ENCODE results near the gene HAGH.
A peak's percentile ranks its signal among the peaks of the same experiment; 100 is the strongest.

Gene HAGH

GRCh38 chr16:1832838-1833454, 6.3 kb upstream of the HAGH start:
- FAIRE-seq: no peak
- no peak for DNase-seq (ENCODE audit: extremely low spot score, insufficient read length, low read depth)

DNA sequence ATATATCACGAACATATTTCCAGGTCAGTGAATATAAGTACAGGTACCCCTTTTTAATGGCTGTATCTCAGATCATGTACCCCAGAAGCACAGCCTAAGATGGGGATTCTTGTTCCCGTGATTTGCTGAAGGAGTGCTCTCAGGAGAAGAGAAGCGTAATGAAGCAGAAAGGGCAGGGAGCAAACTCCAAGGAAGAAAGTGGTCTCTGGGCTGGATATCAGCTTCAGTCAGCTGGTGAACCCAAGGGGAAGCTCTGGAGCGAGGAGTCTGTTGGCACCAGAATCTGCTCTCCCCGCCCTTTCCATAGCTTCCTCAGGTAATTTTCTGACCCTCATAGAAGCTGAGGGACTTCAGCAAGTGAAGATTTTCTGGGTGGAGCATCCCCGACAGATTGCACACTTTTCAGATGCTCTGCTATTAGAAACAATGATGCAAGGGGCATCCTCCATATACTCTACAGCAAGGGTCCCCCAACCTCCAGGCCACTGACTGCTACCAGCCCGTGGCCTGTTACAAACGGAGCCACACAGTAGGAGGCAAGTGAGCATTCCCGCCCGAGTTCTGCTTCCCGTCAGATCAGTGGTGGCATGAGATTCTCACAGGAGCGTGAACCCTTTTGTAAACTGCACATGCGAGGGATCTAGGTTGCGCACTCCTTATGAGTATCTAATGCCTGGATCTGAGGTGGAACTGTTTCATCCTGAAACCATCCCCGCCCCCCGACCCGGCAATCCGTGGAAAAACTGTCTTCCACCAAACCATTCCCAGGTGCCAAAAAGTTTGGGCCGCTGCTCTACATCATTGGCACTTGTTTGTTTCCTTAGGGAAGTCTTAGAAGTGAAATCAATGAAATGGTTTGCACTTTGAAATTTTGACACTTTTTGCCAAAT, 4.8 kb upstream of the HAGH start:
- FAIRE-seq (no peak), DNase-seq (ENCODE audit: extremely low spot score, insufficient read length, low read depth) (no peak)

GRCh38 chr16:1830213-1830612, 3.6 kb upstream of the HAGH start:
- FAIRE-seq: no peak
- no peak for DNase-seq (ENCODE audit: extremely low spot score, insufficient read length, low read depth)

DNA sequence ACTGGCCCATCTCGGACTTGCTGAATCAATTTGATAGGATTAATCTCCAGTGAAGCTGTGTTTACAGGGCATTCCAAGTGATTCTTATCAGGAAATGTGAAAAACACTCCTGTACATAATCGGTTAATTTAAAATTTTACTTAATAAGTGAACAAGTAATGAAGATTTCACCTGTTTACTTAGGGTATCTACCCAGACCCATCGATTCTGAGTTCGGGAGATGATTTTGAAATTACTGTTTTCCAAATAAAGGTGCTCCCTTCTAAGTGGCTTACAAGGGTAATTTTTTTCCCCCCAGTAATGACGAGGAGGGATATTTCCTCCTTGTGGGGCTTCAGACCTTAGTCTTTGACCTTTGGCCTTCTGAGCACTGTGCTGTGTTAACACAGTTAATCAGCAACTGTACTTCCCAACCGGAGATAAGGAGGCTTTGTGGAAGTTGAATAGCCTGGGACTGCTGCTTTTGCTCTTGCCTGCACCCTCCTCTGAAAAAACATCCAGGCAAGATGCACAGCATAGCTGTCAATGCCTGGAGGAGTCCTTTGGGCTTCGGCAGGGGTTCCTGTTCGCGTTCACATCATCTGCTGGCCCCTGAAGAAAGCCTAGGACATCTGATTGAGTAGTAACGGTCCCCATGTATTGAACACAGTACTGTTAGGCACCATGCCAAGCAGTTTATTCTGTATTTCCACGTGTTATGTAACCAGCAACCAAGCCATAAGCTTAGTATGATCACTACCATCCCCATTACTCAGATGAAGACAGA, 2.2 kb upstream of the HAGH start:
- DNase-seq (ENCODE audit: extremely low spot score, insufficient read length, low read depth): no peak
- FAIRE-seq: no peak

GRCh38 chr16:1825864-1826690, 548 bp downstream of the HAGH start:
- DNase-seq (ENCODE audit: extremely low spot score, insufficient read length, low read depth) (peak; percentile 66), FAIRE-seq (no peak)

- DNase-seq (ENCODE audit: extremely low spot score, insufficient read length, low read depth): no peak
- no peak for FAIRE-seq
Observed at GRCh38 chr16:1825381-1825863, 1.2 kb downstream of the HAGH start.

DNA sequence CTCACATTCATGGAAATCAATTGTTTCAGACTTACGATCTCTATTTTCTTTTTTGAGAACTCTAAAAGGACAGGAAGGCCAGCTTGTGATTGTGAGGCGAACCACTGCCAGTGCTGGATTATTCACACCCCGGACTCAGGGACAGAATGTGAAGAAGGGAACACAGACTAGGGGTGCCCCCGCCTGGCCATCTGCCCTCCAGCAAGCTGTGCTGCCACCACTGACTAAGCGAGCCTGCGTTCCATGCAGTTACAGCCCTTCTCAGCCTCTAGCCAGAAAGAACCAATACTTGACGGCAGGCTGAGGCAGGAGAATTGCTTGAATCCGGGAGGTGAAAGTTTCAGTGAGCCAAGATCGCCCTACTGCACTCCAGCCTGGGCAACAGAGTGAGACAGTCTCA, 2.8 kb downstream of the HAGH start:
- no peak for DNase-seq (ENCODE audit: extremely low spot score, insufficient read length, low read depth)

GRCh38 chr16:1822801-1823200, 3.8 kb downstream of the HAGH start:
- no peak for DNase-seq (ENCODE audit: extremely low spot score, insufficient read length, low read depth)
- no peak for FAIRE-seq

More for the DNA sequence above, 2.8 kb downstream of the HAGH start:
- FAIRE-seq: no peak

DNA sequence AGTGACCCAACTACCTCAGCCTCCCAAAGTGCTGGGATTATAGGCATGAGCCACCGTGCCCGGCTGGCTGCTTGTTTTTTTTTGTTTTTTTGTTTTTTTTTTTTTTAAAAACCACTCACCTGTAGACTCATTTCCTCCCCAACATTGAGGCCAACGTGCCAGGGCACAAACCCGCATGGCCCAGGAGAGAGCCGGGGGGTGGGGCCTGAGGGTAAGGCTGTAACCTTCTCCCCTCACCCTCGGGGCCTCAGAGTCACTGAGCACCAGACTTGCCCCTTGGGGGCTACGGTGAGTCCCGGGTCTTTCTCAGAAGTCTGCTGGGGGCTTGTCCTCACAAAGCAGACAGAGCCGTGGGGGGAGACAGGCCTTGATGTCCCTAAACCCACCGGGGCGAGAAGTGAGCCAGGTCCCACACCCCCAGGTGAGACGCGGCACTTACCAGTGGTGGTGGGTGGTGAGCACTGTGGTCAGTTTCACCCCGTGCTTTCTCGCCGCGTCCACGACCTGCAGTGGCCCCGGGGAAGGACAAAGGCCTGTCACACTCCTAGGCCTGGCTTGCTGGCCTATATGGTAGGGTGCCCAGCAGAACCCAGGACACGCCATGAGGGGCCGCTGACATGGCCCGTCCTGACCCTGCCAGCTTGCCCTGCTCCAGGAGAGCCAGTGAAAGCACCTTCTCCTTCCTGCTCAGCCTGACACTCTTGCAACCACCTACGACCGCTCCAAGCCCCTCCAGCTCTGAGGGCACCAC, 4.6 kb downstream of the HAGH start:
- no peak for FAIRE-seq

DNA sequence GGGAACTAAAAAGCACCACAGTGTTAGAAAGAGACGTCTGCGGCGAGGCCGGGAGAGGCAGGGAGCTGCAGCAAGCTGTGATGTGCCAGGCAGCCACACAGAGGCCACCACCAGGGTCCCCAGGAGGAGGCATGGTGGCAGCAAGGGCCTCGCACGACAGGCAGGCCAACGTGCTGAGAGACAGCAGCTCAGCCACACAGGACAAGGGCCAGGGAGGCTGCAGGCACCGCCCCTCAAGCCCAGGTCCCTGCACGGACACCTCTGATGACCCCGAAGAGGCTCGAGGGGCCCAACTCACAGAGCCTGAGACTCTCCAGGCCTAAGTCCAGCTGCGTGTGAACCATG, 5.7 kb downstream of the HAGH start:
- FAIRE-seq: no peak

More for the DNA sequence above, 4.6 kb downstream of the HAGH start:
- DNase-seq (ENCODE audit: extremely low spot score, insufficient read length, low read depth): no peak

DNA sequence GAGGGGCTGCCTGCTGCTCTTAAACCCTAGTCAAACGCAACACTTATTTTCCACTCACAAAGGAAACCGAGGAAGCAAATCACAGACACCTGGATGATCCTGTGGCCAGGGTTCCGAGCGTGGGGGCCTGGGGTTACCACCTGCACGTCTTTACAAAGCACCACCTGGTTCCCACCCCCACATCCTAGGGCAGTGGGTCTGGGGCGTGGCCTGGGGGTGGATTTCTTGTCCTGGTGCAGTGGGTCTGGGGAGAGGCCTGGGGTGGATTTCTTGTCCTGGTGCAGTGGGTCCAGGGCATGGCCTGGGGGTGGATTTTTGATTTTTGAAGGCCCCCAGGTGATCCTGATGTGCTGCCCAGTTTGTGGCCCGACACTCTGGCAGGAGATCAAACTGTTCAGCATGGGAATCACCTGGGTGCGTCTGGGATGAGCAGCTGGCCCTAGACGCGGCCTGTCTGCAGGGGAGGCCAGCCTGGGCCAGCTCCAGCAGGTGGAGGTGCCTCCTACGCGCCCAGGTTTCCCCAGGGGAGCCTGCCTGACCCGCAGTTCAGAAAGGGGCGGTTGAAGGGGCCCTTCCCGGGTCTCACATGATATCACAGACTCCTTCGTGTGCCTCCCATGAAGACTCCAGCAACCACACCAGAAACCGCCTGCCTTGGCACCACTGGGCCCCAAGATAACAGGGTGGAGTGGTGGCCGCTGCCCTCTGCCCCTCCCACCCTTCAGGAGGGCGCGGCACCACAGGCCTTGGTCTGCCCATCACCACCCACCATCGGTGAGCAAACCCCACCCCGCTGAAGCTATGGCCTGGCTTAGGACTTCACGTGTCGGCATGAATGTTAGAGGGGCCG, 6.3 kb downstream of the HAGH start:
- DNase-seq (ENCODE audit: extremely low spot score, insufficient read length, low read depth): no peak
- FAIRE-seq: no peak

More for the DNA sequence above, 5.7 kb downstream of the HAGH start:
- DNase-seq (ENCODE audit: extremely low spot score, insufficient read length, low read depth): no peak

- FAIRE-seq: no peak
- DNase-seq (ENCODE audit: extremely low spot score, insufficient read length, low read depth): no peak
Observed at GRCh38 chr16:1819611-1820010, 7.0 kb downstream of the HAGH start.

DNA sequence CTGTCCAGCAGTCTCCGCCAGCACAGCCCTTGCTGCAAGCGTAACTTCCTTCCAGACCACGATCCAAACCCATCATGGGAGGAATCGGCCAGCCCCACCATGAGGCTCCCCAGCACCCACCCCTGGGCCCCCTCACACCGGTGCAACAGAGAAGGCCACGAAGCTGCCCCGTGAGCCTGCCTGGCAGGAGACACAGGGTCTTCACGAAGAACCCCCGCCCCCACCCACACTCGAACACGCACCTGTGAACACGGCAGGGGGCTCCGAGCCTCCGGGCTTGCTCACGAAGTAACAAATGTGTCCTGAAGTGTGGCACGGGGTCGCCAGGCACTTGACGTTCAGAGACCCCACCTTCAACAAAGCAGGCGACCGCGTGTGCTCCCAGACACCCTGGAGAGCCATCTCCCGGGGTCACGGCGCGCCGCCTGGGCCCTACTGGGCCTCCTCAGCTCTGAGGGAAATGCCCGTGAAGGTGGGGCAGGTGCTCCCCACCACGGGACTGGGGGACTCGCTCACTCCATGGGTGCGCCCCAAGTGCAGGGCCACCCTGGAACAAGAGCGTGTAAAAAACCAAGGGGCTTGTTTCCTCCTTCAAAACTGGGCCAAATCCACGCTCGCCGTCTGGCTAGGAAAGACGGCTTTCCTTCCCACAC, 7.6 kb downstream of the HAGH start:
- DNase-seq (ENCODE audit: extremely low spot score, insufficient read length, low read depth): no peak
- no peak for FAIRE-seq

DNA sequence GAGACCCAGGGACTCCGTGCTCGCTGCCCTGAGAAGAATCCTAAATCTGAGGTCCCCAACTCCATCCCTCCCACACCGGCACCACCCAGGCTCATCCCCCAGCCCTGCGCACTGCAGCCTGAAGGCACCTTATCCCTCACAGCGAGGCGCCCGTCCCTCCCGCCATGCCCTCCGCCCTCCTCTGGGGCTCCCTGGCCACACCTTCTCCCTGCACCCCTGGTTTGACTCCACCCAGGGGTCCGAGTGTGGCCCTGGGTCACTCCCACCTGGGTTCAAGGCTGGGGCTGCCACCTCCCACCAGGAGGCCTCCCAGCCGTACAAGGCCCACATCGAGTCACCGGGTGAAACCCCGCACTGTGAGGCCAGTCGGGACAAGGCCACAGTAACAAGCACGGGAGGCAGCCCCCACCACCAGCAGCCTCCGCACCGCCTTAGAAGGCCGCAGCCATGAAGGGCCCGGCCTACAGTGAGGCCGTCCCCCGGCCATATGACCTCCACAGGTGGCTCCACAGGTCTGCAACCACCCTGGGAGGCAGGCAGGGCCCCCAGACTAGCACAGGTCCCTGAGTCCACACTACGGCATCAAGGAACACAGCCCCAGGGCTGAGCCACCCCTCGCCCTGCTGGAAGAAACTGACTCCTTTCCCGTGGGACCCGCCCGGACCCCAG, 8.3 kb downstream of the HAGH start:
- FAIRE-seq (no peak), DNase-seq (ENCODE audit: extremely low spot score, insufficient read length, low read depth) (no peak)

DNA sequence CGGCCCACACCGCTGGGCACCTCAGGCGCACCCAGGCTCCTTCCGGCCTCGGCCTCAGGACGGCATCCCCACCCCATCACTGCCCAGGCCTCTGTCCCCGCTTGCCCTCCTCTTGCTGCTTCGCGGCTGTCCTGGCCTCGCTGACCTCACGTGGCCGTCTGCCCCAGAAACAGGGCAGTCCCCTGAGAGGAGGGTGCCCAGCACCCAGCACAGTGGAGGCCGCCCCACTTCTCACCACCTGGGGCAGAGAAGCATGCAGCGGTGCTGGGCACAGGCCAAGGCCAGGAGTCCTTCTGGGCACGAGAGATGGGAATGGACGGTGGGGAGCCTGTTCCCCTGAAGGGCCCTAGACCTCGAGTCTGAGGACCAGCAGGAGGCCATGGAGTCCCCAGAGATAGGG, 8.9 kb downstream of the HAGH start:
- DNase-seq (ENCODE audit: extremely low spot score, insufficient read length, low read depth): no peak

DNA sequence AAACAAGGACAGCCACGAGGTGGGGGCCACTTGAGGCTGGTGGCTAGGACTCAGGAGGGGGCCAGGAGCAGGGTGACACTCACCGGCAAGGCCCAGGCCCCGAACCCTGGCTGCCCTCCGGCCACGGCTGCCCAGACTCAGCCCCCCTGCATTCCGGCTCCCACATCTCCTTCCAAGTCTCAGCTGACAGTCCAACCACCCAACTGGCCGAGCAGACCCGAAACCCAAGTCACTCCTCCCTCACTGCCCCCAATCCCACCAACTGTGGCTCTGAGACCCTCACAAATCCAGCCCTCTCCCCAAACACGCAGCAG, 9.4 kb downstream of the HAGH start:
- FAIRE-seq (no peak), DNase-seq (ENCODE audit: extremely low spot score, insufficient read length, low read depth) (no peak)

More for the DNA sequence above, 8.9 kb downstream of the HAGH start:
- no peak for FAIRE-seq
